Fibroblast of skin of back (primary cell): ENCODE results near the gene IL13RA2. TPM values are rescaled to one million over a fixed set of nuclear protein-coding genes. Genes with fewer than 3 reads are reported as not detected.

Source experiments
- DNase-seq: peaks from one replicate; pipeline ENCODE4 v3.0.0-alpha.2; 2013
- polyA plus RNA-seq, 2 experiments: library from polyadenylated mRNA; unstranded; fragments of 120-200 nt; gene quantifications; one replicate each; pipeline ENCODE4 v1.2.1, GENCODE V29; 2013; ENCODE audit not compliant: insufficient read length in 2 of 2

The IL13RA2 gene
- polyA plus RNA-seq (2013, experiment 1 of 2; ENCODE audit: insufficient read length), result not detected
- not detected for polyA plus RNA-seq (2013, experiment 2 of 2; ENCODE audit: insufficient read length)

GRCh38 chrX:115017455-115017854 lies at the start of gene IL13RA2:
Gene IL13RA2 (minus strand): TSS chrX:115017616. CDS start chrX:115017269, 347 bp downstream.
- no peak for DNase-seq

- no peak for DNase-seq
Measured at GRCh38 chrX:115065304-115065703, 47.9 kb upstream of the IL13RA2 start.

DNA sequence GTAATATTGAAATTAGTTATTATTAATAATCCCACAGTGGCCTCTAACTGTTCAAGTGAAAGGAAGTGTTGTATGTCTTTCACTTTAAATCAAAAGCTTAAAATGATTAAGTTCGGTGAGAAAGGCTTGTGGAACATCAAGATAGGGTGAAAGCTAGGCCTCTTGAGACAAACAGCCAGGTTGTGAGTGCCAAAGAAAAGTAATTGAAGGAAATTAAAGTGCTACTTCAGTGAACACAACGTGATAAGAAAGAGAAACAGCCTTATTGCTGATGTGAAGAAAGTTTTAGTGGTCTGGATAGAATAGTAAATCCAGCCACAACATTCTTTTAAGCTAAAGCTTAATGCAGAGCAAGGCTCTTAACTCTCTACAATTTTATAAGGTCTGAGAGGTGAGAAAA lies 42.6 kb upstream of the IL13RA2 start:
- no peak for DNase-seq

GRCh38 chrX:115058276-115058675 lies 40.9 kb upstream of the IL13RA2 start:
- DNase-seq, result peak; percentile 87

- DNase-seq, result no peak
Measured at GRCh38 chrX:115054876-115055275, 37.5 kb upstream of the IL13RA2 start.

DNA sequence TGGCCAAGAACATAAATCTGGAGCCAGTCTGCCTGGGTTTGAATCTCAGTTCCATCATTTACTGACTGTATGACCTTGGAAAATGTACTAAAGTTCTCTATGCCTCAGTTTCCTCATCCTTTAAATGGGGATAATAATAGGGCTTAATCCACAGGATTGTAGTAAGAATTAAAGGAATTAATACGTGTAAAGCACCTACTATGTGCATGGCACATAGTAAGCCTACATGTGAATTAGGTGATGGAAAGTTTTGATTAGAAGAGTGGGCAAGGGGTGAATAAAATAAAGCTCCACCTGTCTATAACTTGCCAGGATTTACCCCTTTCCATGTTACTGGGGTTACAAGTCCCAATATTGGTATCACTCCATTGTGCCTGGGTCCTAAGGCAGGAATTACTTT lies 35.8 kb upstream of the IL13RA2 start:
- no peak for DNase-seq

- DNase-seq, result peak; percentile 53
Measured at GRCh38 chrX:115047715-115048114, 30.3 kb upstream of the IL13RA2 start.

GRCh38 chrX:115047181-115047580 lies 29.8 kb upstream of the IL13RA2 start:
- peak; percentile 56 for DNase-seq

DNA sequence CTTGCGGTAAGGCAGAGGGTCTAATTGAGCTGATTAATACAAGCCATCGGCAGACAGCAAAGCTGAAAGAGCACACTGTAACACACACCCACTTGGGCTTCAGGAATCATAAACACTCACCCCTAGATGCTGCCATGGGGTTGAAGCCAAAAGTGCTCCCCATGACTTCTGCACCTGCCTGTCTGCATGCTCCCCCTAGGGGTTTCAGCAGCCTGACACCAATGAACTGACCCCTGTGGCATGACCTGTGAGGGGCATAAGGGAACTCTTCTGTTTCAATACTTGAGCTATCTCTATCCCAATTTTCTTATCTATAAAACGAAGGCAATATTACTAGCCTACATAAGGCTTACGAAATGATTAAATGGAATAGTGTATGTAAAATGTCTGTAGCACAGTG lies 23.0 kb upstream of the IL13RA2 start:
- DNase-seq, result no peak

GRCh38 chrX:115038406-115038805 lies 21.0 kb upstream of the IL13RA2 start:
- DNase-seq, result no peak

GRCh38 chrX:115036029-115036428 lies 18.6 kb upstream of the IL13RA2 start:
- no peak for DNase-seq

GRCh38 chrX:115031989-115032388 lies 14.6 kb upstream of the IL13RA2 start:
- DNase-seq, result peak; percentile 39

DNA sequence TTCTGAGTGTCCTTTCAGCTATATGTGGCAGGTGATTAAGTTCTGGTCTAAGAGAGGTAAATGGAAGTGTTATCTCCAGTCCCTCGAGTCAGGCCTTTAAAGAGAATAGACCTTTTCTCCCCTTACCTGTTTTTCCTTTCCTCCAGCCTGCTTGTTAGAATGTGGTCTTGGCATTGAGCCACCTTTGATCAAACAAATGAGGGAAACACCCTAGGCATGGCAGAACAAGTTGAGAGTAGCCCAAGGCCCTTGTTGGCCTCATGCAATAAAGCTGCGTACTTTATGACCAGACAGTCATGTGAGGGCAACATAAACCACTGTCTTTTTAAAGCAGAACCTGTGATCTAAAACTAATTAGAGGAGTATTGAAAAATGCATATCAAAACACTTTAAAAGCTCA lies 13.2 kb upstream of the IL13RA2 start:
- DNase-seq, result no peak

- peak; percentile 18 for DNase-seq
Measured at GRCh38 chrX:115029869-115030570, 12.6 kb upstream of the IL13RA2 start.

GRCh38 chrX:115029440-115029839 lies 12.0 kb upstream of the IL13RA2 start:
- no peak for DNase-seq

DNA sequence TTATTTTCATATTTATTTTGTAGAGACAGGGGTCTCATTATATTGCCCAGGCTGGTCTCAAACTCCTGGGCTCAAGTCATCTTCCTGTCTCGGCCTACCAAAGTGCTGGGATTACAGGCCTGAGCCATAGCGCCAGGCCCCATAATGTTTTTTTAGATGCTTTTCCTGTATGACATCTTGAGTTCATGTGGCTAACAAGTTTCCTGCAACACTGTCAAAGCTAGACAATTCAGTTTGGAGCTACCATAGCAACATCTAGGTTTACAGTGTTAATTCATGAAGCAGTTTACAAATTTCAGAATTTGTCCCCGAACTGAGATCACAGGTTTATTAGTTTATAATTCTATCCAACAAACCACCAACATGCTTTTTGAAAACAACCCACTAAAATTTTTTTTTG lies 6.4 kb upstream of the IL13RA2 start:
- no peak for DNase-seq

DNA sequence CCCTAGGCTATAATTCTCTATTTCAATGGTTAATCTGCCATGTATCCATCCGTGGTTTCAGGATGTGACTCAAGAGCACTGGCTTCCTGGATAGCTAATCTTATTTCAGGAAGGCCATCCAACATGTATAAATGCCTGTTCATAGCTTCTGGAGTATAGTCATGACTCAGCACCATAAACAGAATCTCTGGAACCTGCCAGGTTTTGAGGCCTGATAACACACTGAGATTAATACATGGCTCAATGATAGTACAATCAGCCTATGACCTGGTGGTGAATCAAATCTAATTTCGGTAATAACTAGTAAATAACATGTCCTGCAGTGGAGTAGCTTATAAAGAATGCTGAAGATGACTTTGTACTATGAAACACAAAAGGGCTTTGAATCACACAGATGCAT lies 5.7 kb upstream of the IL13RA2 start:
- peak; percentile 67 for DNase-seq

- DNase-seq, result no peak
Measured at GRCh38 chrX:115021121-115021520, 3.7 kb upstream of the IL13RA2 start.

GRCh38 chrX:115018944-115019343 lies 1.5 kb upstream of the IL13RA2 start:
- DNase-seq, result no peak

GRCh38 chrX:115018040-115018647 lies 728 bp upstream of the IL13RA2 start:
- DNase-seq, result no peak

DNA sequence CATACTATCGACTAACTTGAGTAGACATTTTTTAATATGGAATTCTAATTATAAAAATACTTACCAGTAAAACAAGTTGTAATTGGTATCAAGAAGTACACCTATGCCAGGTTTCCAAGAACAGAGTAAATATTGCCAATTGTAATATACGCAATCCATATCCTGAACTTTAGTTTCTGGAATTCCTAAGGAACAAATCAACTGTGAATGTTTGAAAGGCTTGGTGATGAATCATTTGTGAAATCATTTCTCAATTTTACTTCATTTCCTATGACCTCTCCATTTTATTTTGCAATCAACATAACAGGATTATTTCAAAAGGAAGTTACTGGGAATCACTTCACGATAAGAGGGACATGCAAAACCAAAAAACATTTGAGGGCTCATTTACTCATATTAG lies 3.7 kb downstream of the IL13RA2 start:
- no peak for DNase-seq

DNA sequence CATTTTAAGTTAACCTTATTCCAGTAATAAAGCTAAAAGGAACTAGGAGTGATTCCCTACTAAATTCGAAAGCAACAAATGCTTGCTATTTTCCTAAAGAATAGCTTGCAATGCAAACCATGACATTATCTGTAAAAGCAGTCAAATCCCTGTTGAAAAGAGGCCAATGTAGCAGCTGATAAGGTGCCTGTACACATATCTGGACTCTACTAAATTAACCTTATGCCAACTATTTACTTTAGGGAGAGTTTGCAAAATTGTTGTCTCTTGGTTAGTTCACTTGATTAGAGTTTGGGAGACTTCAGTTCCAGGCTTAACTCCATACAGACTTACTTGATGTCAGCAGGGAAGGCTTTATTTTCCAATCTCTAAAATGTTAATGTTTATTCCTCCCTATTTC lies 6.0 kb downstream of the IL13RA2 start:
- no peak for DNase-seq

GRCh38 chrX:114999906-115000305 lies 17.5 kb downstream of the IL13RA2 start:
- no peak for DNase-seq

- DNase-seq, result no peak
Measured at GRCh38 chrX:114997779-114998178, 19.6 kb downstream of the IL13RA2 start.
